Caki2 (cell line): ENCODE results near the gene ARHGEF7. TPM values are rescaled to one million over a fixed set of nuclear protein-coding genes. Genes with fewer than 3 reads are reported as not detected.
A peak's percentile ranks its signal among the peaks of the same experiment; 100 is the strongest.

ENCODE experiments used
- DNase-seq: peaks from one replicate; pipeline ENCODE4 v3.0.0-alpha.2; 2015; ENCODE audit warnings: low read depth
- in situ Hi-C: cut with HindIII; loops from 2 replicates; pipeline ENCODE4 v1.10.0; 2016; ENCODE audit warnings: low sequenced_read_pairs, low pct_unique_long_range_greater_than_20kb, mixed read lengths
- total RNA-seq: library from RNA; depleted of rRNA; stranded (reverse); fragments of >200 nt; shearing (Covaris generic); gene quantifications from 2 replicates; pipeline ENCODE4 v1.2.3, GENCODE V29; 2014; ENCODE audit warnings: low replicate concordance

The ARHGEF7 gene
- total RNA-seq, 1 experiment from 2014 or later, result 7.6 TPM

DNA sequence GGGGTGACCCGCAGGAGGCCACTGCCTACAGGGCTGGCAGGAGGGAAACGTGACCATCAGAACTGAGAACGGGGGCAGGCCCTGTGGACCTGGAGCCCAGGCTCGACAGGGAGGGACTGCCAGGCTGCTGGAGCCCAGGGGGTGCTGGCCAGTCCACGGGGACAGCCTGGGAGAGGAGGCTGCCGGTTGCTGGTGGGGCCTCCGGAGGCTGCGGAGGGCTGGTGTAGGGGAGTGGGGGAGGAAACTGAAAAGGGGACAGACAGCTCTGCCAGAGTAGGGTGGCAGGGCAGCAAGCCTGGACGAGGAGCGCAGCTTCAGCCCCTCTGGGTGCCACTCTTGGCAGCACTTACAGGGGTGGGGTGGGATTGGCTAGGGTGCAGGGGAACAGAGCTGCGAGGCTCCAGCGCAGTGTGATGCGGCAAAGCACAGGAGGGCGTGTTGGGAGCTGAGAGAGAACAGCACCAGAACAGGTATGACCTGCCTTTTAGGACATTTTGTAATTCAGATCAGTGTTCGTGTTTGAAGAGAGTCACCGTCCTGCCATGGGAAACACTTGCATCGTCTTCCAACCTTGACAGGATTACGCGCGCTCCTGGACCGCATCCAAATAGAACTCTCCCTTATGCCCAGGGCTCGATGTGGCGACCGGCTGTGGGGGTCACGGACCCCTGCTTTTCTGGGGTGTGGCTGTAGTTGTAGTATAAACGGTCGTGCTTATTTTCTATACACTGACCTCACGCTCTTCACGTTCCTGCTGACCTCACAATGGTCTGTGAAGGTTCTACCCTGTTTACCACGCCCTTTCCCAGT is 19.9 kb upstream of the ARHGEF7 start:
- DNase-seq, result no peak
- in situ Hi-C loops, result no loop called here

DNA sequence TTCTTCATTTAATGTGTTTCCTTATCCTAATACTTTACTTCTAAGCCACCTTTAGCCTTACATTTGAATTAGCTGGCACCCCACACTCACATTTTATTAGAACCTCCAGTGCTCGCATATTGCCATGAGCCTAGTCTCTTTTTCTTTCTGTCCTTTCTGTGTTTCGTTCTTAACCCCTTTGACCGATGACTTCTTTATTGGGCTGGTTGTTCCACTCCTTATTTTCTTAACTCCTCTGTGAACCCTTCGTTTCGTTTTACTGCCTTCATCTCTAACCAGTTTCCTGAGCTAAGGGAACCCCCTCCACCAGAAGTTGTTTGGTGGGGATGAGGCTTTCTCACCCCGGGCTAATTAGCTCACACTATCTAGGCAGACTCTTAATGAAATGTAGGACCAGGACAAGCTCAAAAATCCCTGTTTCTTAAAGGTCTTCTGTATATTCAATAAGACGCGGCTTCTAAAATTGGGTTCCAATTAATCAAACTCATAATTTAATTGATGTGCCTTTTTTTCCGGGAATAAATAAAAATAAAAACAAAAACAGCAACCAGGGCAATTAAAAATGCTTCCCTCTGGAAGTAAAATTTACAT is 19.1 kb upstream of the ARHGEF7 start:
- in situ Hi-C loops, result no loop called here
- DNase-seq, result no peak

DNA sequence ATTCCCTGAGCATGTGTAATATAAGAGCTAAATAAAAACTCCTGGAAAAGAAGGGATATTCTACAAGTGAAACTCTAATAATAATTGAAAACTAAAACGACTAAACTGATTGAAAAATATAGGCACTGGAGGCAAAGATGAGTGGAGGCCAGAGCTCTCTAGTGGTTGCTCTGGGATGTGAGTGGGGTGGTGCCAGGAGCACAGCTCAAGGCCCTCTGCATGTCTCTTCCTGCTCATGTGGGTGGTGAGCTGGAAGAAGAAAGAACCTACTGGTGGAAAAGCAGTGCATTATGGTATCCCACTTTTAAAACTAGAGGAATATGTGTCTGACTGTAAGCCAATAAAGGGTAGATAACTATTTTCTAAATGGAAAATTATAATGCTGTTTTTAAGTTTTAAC is 15.8 kb upstream of the ARHGEF7 start:
- in situ Hi-C loops, result no loop called here
- DNase-seq, result no peak

DNA sequence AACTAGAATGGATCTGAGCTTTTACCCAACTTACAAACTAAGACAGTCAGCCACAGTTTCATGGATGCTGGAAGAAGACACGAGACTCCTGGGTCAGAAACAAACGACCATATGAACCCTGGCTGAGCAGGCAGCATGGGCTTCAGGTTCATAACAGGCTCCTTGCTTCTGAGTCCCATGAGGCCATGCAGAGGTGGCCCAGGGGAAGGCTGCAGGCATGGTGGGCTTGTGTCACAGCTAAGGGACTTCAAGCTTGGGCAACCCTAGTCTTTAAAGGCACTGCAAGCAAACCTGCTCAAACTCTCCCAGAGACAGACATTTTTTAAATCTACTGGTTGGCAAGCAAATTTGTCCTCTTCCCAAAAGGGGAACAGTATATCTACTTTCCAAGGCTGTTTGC is 5.1 kb upstream of the ARHGEF7 start:
- no peak for DNase-seq
- in situ Hi-C loops, result no loop called here

DNA sequence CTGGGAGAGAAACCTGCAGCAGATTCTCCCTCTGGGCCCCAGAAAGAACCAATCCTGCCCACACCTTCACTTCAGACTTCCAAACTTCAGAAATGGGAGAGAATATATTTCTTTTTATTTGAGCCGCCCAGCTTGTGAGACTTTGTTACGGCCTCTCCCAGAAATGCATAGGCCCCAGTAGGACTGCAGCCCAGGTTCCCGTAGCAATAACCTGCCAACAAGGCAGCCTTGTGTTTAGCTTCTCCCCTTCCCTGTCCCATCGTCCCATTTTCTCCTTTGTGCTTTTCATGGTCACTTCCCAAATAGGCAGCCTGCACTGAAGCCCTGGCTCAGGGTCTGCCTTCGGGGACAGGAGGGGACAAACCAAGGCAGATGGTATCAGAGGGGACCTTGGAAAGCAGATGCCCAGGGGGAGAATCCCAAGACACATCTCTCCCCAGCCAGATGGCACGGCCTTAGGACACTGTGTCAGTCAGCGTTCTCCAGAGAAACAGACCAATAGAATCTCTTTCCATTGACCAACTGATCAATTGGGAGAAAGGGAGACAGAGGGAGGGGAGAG is 3.7 kb upstream of the ARHGEF7 start:
- in situ Hi-C loops, result no loop called here
- DNase-seq, result no peak

DNA sequence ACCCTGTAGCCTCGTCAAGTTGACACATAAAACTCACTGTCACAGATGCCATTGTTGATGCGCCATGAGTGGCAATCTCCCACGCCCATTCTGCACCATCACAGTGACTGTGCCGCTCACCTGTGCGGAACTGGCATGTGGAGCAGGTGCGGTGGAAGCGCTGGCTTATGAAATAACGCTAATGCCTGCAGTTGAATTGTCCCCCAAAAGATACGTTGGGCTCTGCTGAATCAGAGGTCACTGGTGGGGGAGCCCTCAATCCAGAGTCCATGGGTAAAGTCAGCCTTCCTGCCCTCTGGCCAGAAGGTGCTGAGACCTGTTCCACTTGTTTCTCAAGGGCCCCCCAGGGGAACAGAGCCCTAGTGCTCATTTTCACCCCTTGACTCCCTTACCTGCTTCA is 2.9 kb upstream of the ARHGEF7 start:
- in situ Hi-C loops, result no loop called here
- no peak for DNase-seq

DNA sequence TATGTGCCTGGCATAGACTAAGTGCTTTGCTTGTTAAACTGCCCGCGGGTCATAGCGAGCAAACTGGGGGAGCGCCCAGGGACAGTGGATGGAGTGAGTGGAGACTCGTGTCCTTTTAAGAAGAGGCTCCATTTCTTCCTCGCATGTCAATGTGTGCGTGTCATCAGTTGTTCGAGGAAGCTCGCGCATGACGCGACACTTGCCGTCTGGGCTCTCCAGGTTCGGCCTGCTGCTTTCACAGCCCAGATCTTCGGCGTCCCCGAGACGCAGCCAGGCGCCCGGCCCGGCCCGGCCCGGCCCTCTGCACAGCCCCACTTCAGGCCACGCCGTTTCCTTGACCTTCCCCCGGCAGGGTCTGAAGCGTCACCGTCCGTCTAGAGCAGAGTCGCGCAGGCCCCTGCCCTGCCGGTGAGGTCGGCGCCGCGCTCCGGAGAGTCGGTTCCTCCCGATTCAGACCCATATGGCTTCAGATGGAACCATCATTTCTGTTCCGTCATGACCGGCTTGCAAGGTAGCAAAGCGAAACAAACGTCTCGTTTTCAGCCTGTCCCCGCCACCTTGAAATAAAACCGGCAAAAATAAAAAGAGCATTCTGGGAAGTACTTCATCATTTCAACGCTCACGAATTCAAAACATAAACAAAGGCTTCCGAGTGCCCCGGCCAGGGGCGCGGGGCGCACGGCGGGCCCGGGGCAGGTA is 599 bp upstream of the ARHGEF7 start:
- in situ Hi-C loops, result no loop called here
- DNase-seq, result no peak

DNA sequence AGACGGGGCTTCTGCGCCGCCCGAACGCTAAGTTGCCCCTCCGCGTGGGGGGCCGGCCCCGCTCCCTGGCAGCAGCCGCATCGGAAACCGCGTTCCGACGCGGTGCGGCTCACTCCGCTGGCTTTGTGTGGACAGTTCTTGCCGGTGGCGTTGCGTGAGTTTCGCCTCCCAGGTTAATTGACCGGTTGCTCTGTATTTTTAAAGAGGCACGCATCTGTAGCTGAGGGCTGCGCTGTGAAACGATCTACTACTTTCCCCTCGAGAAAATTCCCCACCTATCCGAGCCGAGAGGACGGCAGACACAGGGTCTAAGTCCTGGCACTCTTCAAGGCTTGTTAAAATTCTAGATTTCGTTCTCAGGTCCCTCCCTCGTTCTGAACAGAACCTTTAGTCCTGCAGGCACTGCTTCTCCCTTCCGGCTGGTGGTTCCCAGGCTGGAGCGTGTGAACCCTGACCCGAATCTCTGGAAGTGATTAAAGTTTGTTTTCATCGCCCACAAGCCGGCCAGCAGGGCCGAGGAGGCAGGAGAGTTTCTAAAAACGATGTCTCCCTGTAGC is 933 bp downstream of the ARHGEF7 start:
- in situ Hi-C loops, result no loop called here
- DNase-seq, result peak; percentile 26

DNA sequence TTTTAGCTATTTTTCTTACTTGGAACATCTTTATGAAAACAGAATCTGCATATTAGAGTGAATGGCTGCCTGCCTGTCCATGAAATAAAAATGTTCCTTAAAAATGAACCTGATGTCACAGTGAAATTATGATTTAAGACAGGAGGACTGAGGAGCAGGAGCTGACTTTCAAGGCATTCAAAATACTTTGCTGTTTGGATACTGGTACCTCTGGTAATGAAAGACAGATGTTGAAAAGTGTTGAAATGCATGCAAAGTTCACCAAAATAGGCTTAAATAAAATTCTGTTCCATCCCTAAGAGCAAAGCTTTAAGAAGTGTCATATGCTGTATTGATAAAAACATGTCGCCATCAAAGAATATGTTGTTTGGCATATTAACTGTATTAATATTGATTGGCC is 1.7 kb downstream of the ARHGEF7 start:
- in situ Hi-C loops, result no loop called here

DNA sequence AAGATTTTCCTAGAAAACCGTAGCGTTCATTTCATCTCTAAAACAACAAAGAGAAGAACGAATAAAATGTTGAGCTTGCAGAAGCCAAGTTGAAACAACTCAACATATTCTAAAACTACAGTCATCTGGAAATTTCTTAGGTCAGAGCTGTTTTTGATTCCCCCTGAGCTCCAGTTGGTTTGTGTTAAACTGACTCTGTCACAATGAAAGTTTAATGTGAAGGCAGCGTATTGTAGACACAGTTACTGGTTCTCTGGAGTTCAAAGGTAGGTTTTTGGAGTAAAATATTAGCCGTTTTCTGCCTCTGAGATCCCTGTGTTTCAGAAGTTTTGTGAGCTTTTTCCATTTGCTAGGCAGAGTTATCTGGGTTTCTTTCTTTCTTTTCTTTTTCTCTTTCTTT is 2.2 kb downstream of the ARHGEF7 start:
- DNase-seq, result no peak
- in situ Hi-C loops, result no loop called here

More for the DNA sequence above, 1.7 kb downstream of the ARHGEF7 start:
- no peak for DNase-seq

DNA sequence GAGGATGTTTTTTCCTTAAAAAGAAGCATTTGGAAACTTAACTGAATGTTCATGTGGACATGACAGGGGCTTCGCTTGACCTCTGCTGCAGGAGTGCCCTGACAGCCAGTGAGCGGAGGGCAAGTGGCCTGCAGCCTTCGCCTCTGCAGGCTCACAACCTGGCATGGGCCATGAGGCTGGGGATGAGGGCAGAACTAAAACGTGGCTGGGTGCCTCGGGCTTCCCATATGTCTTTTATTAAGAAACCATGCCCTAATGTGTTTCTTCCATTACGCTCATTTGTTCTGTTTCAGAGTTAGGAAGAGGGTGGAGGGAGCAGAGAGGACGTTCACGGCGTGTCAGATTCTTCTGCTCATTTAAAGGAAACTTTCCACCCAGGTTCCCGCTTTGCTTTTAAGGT is 2.9 kb downstream of the ARHGEF7 start:
- in situ Hi-C loops, result no loop called here
- DNase-seq, result no peak

DNA sequence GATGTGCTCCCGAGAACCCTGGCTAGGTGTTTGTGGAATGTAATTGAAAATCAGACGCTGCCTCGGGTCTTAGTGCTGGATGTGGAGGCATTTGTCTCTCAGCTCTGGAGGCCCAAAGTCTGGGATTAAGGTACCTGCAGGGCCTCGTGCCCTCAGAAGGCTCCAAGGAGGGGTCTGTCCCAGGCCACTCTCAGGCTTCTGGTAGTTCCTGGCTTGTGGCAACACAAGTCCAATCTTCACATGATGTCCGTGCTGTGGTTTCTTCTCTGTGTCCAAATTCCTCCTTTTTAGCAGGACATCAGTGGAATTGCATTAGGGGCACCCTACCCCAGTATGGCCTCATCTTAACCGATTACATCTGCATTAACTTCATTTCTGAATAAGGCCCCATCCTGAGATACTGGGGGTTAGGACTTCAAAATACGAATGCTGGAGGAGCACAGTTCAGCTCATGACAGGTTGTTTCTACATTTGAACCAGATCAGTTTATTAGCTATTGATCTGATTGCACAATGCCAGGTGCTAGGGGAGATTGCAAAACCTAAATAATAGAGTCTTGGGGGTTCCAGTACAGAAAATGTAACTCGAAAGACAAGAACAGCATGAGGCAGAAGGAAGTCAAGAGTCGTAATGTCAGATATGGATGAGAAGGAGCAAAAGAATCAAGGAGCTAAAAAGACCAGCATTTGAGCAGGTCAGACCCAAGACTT is 3.9 kb downstream of the ARHGEF7 start:
- no peak for DNase-seq
- in situ Hi-C loops, result no loop called here

DNA sequence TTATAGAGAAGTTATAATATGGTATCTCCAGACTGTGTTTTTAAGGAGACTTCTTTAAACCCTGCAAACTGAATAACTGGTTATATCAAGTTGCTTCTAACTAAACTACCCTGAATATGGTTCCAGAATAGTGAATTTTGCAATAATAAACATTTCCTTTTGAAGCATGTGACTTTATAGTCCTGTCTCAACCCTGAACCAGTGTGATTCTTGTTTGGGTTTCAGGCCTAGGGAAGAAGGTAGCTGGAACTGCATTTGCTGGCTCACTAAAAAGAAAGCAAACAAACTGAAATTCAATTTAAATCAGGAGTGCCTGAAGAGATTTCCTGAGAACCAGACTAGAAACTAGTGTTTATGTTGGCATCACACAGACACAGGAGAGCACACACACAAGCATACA is 4.9 kb downstream of the ARHGEF7 start:
- no peak for DNase-seq
- in situ Hi-C loops, result no loop called here

DNA sequence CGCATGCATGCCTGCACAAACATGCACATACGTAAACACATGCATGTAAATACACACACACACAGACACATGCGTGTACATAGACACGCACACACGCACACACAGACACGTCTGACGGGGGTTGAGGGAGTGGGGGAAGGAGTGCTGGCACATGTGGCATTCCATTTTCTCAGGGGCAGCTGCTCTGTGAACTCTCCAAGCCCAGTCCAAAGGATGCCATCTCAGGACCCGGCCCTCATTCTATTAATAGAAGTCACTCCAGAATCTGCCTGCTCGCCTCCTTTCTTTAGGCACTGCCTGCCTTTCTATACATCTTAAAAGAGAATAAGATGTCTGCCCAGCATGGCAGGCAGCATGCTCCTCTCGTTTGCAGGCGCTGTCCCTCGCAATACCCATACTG is 5.3 kb downstream of the ARHGEF7 start:
- DNase-seq, result no peak

DNA sequence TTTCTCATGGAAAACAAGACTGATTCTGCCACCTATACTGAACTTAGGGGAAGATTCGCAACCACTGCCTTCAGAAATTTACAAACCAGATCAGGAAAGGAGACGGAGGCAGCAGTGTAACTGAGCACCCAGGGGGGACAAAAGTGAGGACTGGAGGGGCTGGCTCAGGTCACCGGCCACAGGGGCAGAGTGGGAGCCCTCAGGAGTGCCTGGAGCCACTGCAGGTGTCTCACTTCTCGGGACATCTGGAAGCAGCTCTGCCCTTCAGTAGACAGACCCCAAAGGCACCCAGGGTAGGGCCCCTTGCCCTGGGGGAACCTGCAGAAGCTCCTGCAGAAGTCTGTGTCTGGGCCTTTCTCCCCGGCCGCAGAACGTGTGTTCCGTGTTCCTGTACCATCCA is 5.8 kb downstream of the ARHGEF7 start:
- in situ Hi-C loops, result no loop called here
- no peak for DNase-seq

More for the DNA sequence above, 5.3 kb downstream of the ARHGEF7 start:
- in situ Hi-C loops, result no loop called here

DNA sequence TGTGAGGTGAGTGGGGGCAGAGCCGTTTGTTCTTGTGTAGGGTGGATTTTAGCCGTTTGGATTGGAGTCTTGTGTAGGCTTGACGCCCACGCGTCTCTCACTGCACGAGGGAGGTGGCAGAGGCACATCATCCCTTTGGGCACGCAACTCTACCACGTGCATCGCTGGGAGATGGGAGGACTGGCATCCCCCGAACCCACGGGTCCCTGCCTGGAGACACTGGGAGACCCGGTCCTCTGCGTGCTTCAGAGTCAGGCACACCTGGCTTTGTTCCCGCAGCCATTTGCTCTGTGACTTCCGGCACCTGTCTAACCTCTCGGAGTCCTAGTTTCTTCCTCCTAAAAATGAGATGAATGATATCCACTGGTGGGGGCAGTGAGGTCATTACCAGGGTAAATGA is 6.4 kb downstream of the ARHGEF7 start:
- DNase-seq, result no peak
- in situ Hi-C loops, result no loop called here

DNA sequence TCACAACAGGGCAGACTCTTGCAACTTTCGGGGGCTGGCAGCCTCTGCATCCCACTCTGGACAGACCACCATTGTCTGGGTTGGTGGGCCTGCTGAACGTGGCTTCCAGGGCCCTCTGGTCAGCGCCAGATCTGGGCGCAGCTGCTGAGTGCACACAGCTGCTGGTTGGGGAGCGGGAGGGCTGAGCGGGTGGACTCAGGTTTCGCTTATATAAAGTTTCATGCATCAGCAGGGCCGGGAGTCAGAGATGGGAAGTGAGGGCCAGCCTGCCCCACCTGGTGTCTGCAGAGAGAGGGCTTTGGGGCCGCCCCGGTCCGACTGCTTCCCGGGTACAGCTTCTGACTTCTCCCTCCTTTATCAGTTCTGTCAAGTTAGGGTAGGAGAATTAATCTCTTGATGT is 6.9 kb downstream of the ARHGEF7 start:
- in situ Hi-C loops, result no loop called here
- no peak for DNase-seq

DNA sequence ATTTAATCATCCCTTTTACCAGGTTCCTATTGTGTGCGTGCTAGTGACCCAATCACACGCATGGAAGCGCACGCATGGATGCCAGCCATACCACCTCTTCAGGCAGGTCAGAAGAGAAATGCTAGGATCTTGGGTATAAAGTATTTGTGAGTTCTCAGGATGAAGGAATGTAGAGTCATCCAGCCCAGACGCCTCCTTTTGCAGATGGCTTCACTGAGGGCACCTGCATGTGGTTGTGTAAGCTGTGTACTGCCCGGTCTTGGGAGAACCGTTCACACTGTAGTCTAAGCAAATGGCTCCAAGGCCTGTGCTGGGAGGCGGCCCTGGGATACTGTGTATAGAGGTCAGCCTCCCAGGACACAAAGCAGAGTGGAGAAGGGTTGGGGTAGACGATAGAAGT is 7.5 kb downstream of the ARHGEF7 start:
- in situ Hi-C loops, result no loop called here

More for the DNA sequence above, 7.5 kb downstream of the ARHGEF7 start:
- no peak for DNase-seq
